Transverse colon (tissue), 4 donors: Measurements from ENCODE around the gene OSTN. TPM values are rescaled to one million over a fixed set of nuclear protein-coding genes. Genes with fewer than 3 reads are reported as not detected.
"Not testable (repeated sequence)": the region's sequence is repeated elsewhere in the genome, so short reads cannot be mapped to it uniquely, and the experiment has no call there.

Experiments used
- DNase-seq: peaks from one replicate; pipeline ENCODE4 v3.0.0-alpha.2; 2019
- H3K27ac ChIP-seq, 4 donors: fragments of 200-600 bp; sonication (generic); 2 replicates each; pipeline ENCODE4 v1.5.1; 2016 to 2018; ENCODE audit warnings: inconsistent platforms in 4 of 4
- H3K27me3 ChIP-seq: fragments of 200-600 bp; sonication (generic); 2 replicates; pipeline ENCODE4 v1.5.1; 2017; ENCODE audit warnings: inconsistent platforms
- H3K36me3 ChIP-seq, 4 donors: fragments of 200-600 bp; sonication (generic); 2 replicates each; pipeline ENCODE4 v1.5.1; 2017 to 2019; ENCODE audit warnings: inconsistent platforms in 4 of 4
- H3K4me1 ChIP-seq, 4 donors: fragments of 200-600 bp; sonication (generic); 2 replicates each; pipeline ENCODE4 v1.5.1; 2017 to 2020; ENCODE audit warnings: inconsistent platforms in 4 of 4
- H3K4me3 ChIP-seq, 4 donors: fragments of 200-600 bp; sonication (generic); 1 replicate in 1 of 4; 2 replicates in 3 of 4; pipeline versions ENCODE4 v1.5.1 to v1.6.1; 2017 to 2019; ENCODE audit warnings: inconsistent platforms in 4 of 4
- H3K9me3 ChIP-seq, 2 donors: fragments of 200-600 bp; sonication (generic); 2 replicates each; pipeline ENCODE4 v1.5.1; 2017 to 2019; ENCODE audit warnings: inconsistent platforms in 2 of 2
- CTCF ChIP-seq, 5 experiments: fragments of 200-600 bp in 3 of 5; fragments of 450-650 bp in 2 of 5; sonication (generic) in 3 of 5; IDR thresholded peaks; 1 replicate in 2 of 5; 2 replicates in 3 of 5; pipeline ENCODE4 v1.5.1; 2016 to 2017; ENCODE audit warnings: antibody characterized with exemption in 5 of 5, inconsistent platforms in 3 of 5, mild to moderate bottlenecking in 2 of 5, moderate library complexity in 1 of 5
- EP300 ChIP-seq: sonication (generic); formaldehyde crosslinking; IDR thresholded peaks from one replicate; pipeline ENCODE4 v1.6.1; 2017; ENCODE audit warnings: antibody characterized with exemption, low read depth
- POLR2A ChIP-seq: fragments of 450-650 bp; IDR thresholded peaks from one replicate; pipeline ENCODE4 v1.6.1; 2016; ENCODE audit warnings: antibody characterized with exemption, mild to moderate bottlenecking, moderate library complexity
- POLR2AphosphoS5 ChIP-seq, 3 donors: sonication (generic); formaldehyde crosslinking; IDR thresholded peaks; one replicate each; pipeline ENCODE4 v1.6.1; 2016; ENCODE audit warnings: antibody characterized with exemption in 3 of 3
- WGBS, 2 donors: methylation state at CpG; one replicate each; pipeline ENCODE4 v1.1.5; 2018; ENCODE audit warnings: low coverage in 1 of 2; 5-methylcytosine and 5-hydroxymethylcytosine counted together
- in situ Hi-C, 4 donors: fragments of 200-750 bp; cut with MboI; loops; one replicate each; pipeline versions ENCODE4 v1.15.0 to v1.15.1; 2017; ENCODE audit warnings: low sequenced_read_pairs in 3 of 4, low pct_ligation_motif_present in 1 of 4, low pct_unique_long_range_greater_than_20kb in 1 of 4
- intact Hi-C: fragments of 100-400 bp; cut with DNase I; formaldehyde crosslinking; loops from one replicate; pipeline ENCODE4 v1.15.1; 2023; ENCODE audit warnings: low total_unique reads
- total RNA-seq, 4 donors: library from RNA; depleted of rRNA; stranded (reverse); fragments of >200 nt; gene quantifications; one replicate each; pipeline ENCODE4 v1.1.0, GENCODE V29; 2016

Gene OSTN
- total RNA-seq, 4 donors from 2014 or later, result 0.14 to 0.16 TPM; not detected in 2

GRCh38 chr3:191175102-191175501 is 23.9 kb upstream of the OSTN start:
- TF ChIP-seq POLR2A (no peak), CTCF (IDR thresholded peaks at IDR 0.05) (no peak), EP300 (no peak), POLR2AphosphoS5 (IDR thresholded peaks at IDR 0.05) (no peak)
- Histone ChIP-seq H3K36me3 (no peaks in the 10 kb centered on the region), H3K27ac (no peak overlapping the region), H3K4me1 (no peaks in the 10 kb centered on the region), H3K4me3 (no peak overlapping the region), H3K27me3 (no peaks in the 10 kb centered on the region), H3K9me3 (no peaks in the 10 kb centered on the region)
- in situ Hi-C loops (no loop called here), intact Hi-C loops (no loop called here)
- DNase-seq, result no peak
- 36 to 86% methylated on average over 3 of the region's 3 CpGs for WGBS, 2 donors

- no peaks in the 10 kb centered on the region for H3K9me3 ChIP-seq
- no peaks in the 10 kb centered on the region for H3K27me3 ChIP-seq
- TF ChIP-seq POLR2A (no peak), POLR2AphosphoS5 (IDR thresholded peaks at IDR 0.05) (no peak), EP300 (no peak), CTCF (IDR thresholded peaks at IDR 0.05) (no peak)
- no peaks in the 10 kb centered on the region for H3K4me1 ChIP-seq
- intact Hi-C loops (no loop called here), in situ Hi-C loops (no loop called here)
- DNase-seq, result no peak
- H3K27ac ChIP-seq, result no peak overlapping the region
- H3K36me3 ChIP-seq, result no peaks in the 10 kb centered on the region
- H3K4me3 ChIP-seq, result no peak overlapping the region
- 65 to 88% methylated on average over 3 of the region's 3 CpGs for WGBS, 2 donors
These were observed 22.8 kb upstream of the OSTN start for GRCh38 chr3:191176038-191176785.

GRCh38 chr3:191185382-191185781 is 13.7 kb upstream of the OSTN start:
- H3K9me3 ChIP-seq, DNase-seq, intact Hi-C loops, H3K4me1 ChIP-seq, H3K36me3 ChIP-seq, H3K27ac ChIP-seq, H3K4me3 ChIP-seq, H3K27me3 ChIP-seq, in situ Hi-C loops: not testable (repeated sequence)
- 80 to 88% methylated on average over 1 to 9 of the region's 9 CpGs for WGBS, 2 donors

GRCh38 chr3:191188246-191188645 is 10.8 kb upstream of the OSTN start:
- H3K36me3 ChIP-seq, H3K27ac ChIP-seq, in situ Hi-C loops, H3K9me3 ChIP-seq, intact Hi-C loops, H3K4me3 ChIP-seq, H3K4me1 ChIP-seq, H3K27me3 ChIP-seq, DNase-seq: not testable (repeated sequence)
- 88 to 92% methylated on average over 5 of the region's 5 CpGs for WGBS, 2 donors

GRCh38 chr3:191192270-191192669 is 6.8 kb upstream of the OSTN start:
- H3K36me3 ChIP-seq, H3K4me1 ChIP-seq, H3K27me3 ChIP-seq, H3K27ac ChIP-seq, DNase-seq, H3K9me3 ChIP-seq, H3K4me3 ChIP-seq, in situ Hi-C loops, intact Hi-C loops: not testable (repeated sequence)
- 92% methylated on average over 4 of the region's 4 CpGs; no CpG with 5 or more reads in 1 of the 2 donors for WGBS, 2 donors

GRCh38 chr3:191192941-191193340 is 6.1 kb upstream of the OSTN start:
- intact Hi-C loops (no loop called here), in situ Hi-C loops (no loop called here)
- no peak overlapping the region for H3K27ac ChIP-seq
- no peaks in the 10 kb centered on the region for H3K27me3 ChIP-seq
- H3K4me3 ChIP-seq, result no peak overlapping the region
- H3K4me1 ChIP-seq, result no peaks in the 10 kb centered on the region
- no peak for DNase-seq
- H3K9me3 ChIP-seq, result no peaks in the 10 kb centered on the region
- no peaks in the 10 kb centered on the region for H3K36me3 ChIP-seq
- TF ChIP-seq POLR2A (no peak), POLR2AphosphoS5 (IDR thresholded peaks at IDR 0.05) (no peak), CTCF (IDR thresholded peaks at IDR 0.05) (no peak), EP300 (no peak)
